IPS DF 6.9 (cell line): ENCODE measurements around the gene NTRK3.
"Not testable (repeated sequence)": the region's sequence is repeated elsewhere in the genome, so short reads cannot be mapped to it uniquely, and the experiment has no call there.

Experiments used
- DNase-seq: peaks from one replicate; pipeline ENCODE4 v3.0.0-alpha.2; 2013; ENCODE audit warnings: low read depth, low spot score
- H3K27ac ChIP-seq: one replicate; pipeline ENCODE4 v1.5.1; 2013; ENCODE audit warnings: low read length, control low read depth
- H3K27me3 ChIP-seq: 2 replicates; pipeline ENCODE4 v1.6.1; 2013; ENCODE audit warnings: mild to moderate bottlenecking, low read length; ENCODE audit not compliant: control insufficient read depth, insufficient read depth
- H3K36me3 ChIP-seq: 2 replicates; pipeline ENCODE4 v1.6.1; 2013; ENCODE audit warnings: low read length; ENCODE audit not compliant: control insufficient read depth, insufficient read depth
- H3K4me1 ChIP-seq: 2 replicates; pipeline ENCODE4 v1.6.1; 2013; ENCODE audit warnings: low read length; ENCODE audit not compliant: control insufficient read depth, insufficient read depth
- H3K4me3 ChIP-seq: 2 replicates; pipeline ENCODE4 v1.5.1; 2013; ENCODE audit warnings: mild to moderate bottlenecking, low read length
- H3K9me3 ChIP-seq: 2 replicates; pipeline ENCODE4 v1.6.1; 2013; ENCODE audit warnings: low read length, inconsistent platforms; ENCODE audit not compliant: control insufficient read depth, insufficient read depth
- WGBS: extraction: QIAGEN DNeasy Blood & Tissue Kit; methylation state at CpG from one replicate; pipeline ENCODE4 v1.1.7; 2013; ENCODE audit warnings: mixed read lengths, missing lambda C conversion rate; ENCODE audit not compliant: insufficient read length, insufficient coverage; 5-methylcytosine and 5-hydroxymethylcytosine counted together

The NTRK3 gene

GRCh38 chr15:87850916-87851315 is 405.6 kb downstream of the NTRK3 start:
- Histone ChIP-seq H3K4me3 (no peak overlapping the region), H3K27me3 (no peaks in the 10 kb centered on the region), H3K4me1 (no peaks in the 10 kb centered on the region), H3K9me3 (no peaks in the 10 kb centered on the region), H3K27ac (no peak overlapping the region), H3K36me3 (no peaks in the 10 kb centered on the region)
- DNase-seq, result no peak
- WGBS, result no CpG with 5 or more reads among the region's 4 CpGs

DNA sequence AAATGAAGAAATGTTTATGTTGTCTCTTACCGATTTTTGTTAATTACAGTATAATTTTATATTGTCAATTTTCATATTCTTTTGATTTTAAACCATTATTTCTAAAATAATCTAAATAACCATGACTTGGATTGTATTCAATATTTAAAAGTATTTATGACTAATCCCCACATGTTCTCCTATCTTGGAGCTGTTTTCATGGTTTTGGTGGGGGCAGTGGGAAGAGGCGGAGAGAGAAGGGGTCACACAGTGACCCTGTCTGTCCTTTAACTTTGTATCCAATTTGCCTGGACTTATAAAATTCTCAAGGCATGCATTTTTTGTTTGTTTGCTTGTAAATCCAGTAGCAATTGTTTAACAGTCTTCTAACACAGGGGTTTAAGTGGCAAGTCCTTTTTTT is 407.4 kb downstream of the NTRK3 start:
- H3K27ac ChIP-seq, result no peak overlapping the region
- H3K4me3 ChIP-seq, result no peak overlapping the region
- DNase-seq, result no peak
- no peaks in the 10 kb centered on the region for H3K27me3 ChIP-seq
- H3K4me1 ChIP-seq, result no peaks in the 10 kb centered on the region
- no peaks in the 10 kb centered on the region for H3K9me3 ChIP-seq
- no peaks in the 10 kb centered on the region for H3K36me3 ChIP-seq
- no CpG with 5 or more reads among the region's 2 CpGs for WGBS

DNA sequence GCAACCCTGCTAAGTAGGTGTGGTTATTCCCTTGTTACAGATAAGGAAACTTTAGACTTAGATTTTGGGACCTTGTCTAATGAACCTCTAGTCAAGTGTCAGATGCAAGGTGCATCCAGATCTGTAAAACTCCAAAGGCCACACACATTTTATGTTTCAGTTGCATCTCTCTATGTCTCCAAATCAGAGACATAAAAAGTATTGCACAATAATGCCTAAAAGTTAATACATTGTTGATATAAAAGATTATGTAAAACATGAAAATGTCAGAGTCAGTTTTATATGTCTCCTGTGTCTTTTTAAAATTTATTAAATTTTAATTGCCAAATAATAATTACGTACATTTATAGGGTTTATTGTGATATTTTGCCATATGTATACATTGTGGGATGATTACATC is 408.5 kb downstream of the NTRK3 start:
- Histone ChIP-seq H3K4me1 (no peaks in the 10 kb centered on the region), H3K27me3 (no peaks in the 10 kb centered on the region), H3K27ac (no peak overlapping the region), H3K9me3 (no peaks in the 10 kb centered on the region), H3K4me3 (no peak overlapping the region), H3K36me3 (no peaks in the 10 kb centered on the region)
- DNase-seq, result no peak
- WGBS, result no CpG with 5 or more reads among the region's 1 CpG

- no peak overlapping the region for H3K4me3 ChIP-seq
- no peaks in the 10 kb centered on the region for H3K4me1 ChIP-seq
- no peaks in the 10 kb centered on the region for H3K27me3 ChIP-seq
- H3K36me3 ChIP-seq, result no peaks in the 10 kb centered on the region
- H3K9me3 ChIP-seq, result no peaks in the 10 kb centered on the region
- H3K27ac ChIP-seq, result no peak overlapping the region
- DNase-seq, result no peak
- no CpG with 5 or more reads among the region's 3 CpGs for WGBS
These were observed 409.8 kb downstream of the NTRK3 start for GRCh38 chr15:87846746-87847145.

DNA sequence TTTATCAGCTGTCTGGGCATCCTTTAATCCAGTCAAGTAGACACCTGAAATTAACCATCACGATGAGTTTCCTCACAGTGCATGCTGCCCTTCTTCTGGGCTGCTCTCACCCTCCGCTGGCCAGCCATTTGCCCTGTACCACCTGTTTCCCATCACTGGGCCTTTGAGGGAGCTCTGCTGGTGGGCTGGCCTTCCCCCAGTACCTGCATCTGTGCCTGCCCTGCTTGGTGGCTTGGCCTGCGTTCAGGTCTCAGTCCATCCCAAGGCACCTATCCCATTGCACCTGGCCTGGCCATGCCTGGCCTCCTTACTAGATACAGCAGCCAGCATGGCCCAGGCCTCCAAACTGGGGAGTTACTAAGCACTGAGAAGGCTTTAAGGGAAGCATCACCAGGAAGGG is 413.2 kb downstream of the NTRK3 start:
- WGBS, result no CpG with 5 or more reads among the region's 3 CpGs
- H3K27ac ChIP-seq, result no peak overlapping the region

GRCh38 chr15:87841426-87841998 is 415.0 kb downstream of the NTRK3 start:
- no CpG with 5 or more reads among the region's 1 CpG for WGBS
- no peaks in the 10 kb centered on the region for H3K9me3 ChIP-seq
- H3K27ac ChIP-seq, result no peak overlapping the region
- no peaks in the 10 kb centered on the region for H3K36me3 ChIP-seq
- no peak overlapping the region for H3K4me3 ChIP-seq
- no peak for DNase-seq
- H3K4me1 ChIP-seq, result no peaks in the 10 kb centered on the region; the same call in 1 of the 2 replicates
- H3K27me3 ChIP-seq, result no peaks in the 10 kb centered on the region

More for the DNA sequence above, 413.2 kb downstream of the NTRK3 start:
- Histone ChIP-seq H3K36me3 (no peaks in the 10 kb centered on the region), H3K27me3 (no peaks in the 10 kb centered on the region), H3K4me1 (no peaks in the 10 kb centered on the region; the same call in 1 of the 2 replicates), H3K4me3 (no peak overlapping the region), H3K9me3 (no peaks in the 10 kb centered on the region)
- no peak for DNase-seq

DNA sequence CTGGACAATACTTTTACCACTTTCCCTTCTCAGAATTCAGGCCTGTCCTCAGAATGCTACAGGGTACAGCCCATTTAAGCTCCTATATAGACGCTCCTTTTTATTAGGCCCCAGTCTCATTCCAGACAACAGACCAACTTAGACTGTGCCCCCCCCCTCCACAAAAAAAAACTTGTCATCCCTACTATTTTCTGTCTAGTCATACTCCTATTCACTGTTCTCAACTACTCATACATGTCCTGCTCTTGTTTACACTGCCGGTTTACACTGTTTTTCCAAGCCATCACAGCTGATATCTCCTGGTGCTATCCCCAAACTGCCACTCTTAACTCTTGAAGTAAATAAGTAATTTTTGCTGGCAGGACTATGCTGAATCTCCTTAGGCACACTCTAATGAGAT is 420.7 kb downstream of the NTRK3 start:
- H3K27me3 ChIP-seq, H3K9me3 ChIP-seq, H3K4me1 ChIP-seq, H3K4me3 ChIP-seq, H3K36me3 ChIP-seq, H3K27ac ChIP-seq, DNase-seq: not testable (repeated sequence)
- WGBS, result no CpG with 5 or more reads among the region's 2 CpGs

GRCh38 chr15:87833333-87833732 is 423.2 kb downstream of the NTRK3 start:
- not testable (repeated sequence) for H3K4me1 ChIP-seq, H3K9me3 ChIP-seq, H3K36me3 ChIP-seq, H3K27me3 ChIP-seq, H3K27ac ChIP-seq, DNase-seq, H3K4me3 ChIP-seq
- no CpG with 5 or more reads among the region's 5 CpGs for WGBS

GRCh38 chr15:87829332-87830050 is 427.0 kb downstream of the NTRK3 start:
- no peak for DNase-seq

GRCh38 chr15:87828608-87829007 is 427.9 kb downstream of the NTRK3 start:
- no peak overlapping the region for H3K27ac ChIP-seq
- H3K27me3 ChIP-seq, result no peaks in the 10 kb centered on the region
- no peaks in the 10 kb centered on the region for H3K36me3 ChIP-seq
- H3K4me1 ChIP-seq, result no peaks in the 10 kb centered on the region
- H3K4me3 ChIP-seq, result no peak overlapping the region
- H3K9me3 ChIP-seq, result no peaks in the 10 kb centered on the region
- DNase-seq, result no peak
- no CpG with 5 or more reads among the region's 3 CpGs for WGBS

More at GRCh38 chr15:87829332-87830050, 427.0 kb downstream of the NTRK3 start:
- Histone ChIP-seq H3K27ac (no peak overlapping the region), H3K4me1 (no peaks in the 10 kb centered on the region), H3K36me3 (no peaks in the 10 kb centered on the region), H3K4me3 (no peak overlapping the region), H3K27me3 (no peaks in the 10 kb centered on the region), H3K9me3 (no peaks in the 10 kb centered on the region)
- WGBS, result no CpG with 5 or more reads among the region's 4 CpGs

DNA sequence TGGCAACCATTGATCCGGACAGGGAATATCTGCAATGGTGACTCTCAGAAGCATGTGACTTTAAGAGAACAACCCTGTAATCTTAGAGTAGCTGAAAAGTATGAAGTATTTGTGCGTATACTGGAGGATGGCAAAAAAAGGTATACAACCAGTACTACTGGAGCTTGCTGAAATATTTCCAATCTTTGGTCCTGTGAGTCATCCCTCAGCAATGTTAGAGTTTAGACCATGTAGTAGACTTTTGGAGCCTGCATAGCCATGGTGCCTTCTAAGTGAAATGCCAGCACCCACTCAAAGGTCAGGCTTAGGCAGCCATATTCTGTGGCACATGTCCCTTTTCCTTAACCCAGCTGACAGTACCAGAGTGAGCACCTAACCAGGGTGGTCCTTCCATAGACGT is 429.4 kb downstream of the NTRK3 start:
- no peaks in the 10 kb centered on the region for H3K27me3 ChIP-seq
- DNase-seq, result no peak
- no CpG with 5 or more reads among the region's 3 CpGs for WGBS

More for the DNA sequence above, 429.4 kb downstream of the NTRK3 start:
- no peaks in the 10 kb centered on the region for H3K4me1 ChIP-seq
- H3K36me3 ChIP-seq, result no peaks in the 10 kb centered on the region
- H3K9me3 ChIP-seq, result no peaks in the 10 kb centered on the region
- H3K27ac ChIP-seq, result no peak overlapping the region
- H3K4me3 ChIP-seq, result no peak overlapping the region
